A549 (cell line): ENCODE measurements around the gene USP34.

Source experiments
- CEBPB ChIP-seq, 2 experiments: fragments of >200 bp in 1 of 2; sonication (Bioruptor Twin) in 1 of 2; formaldehyde crosslinking in 1 of 2; IDR thresholded peaks; 2 replicates each; pipeline ENCODE4 v1.6.1; 2012 to 2016
- CTCF ChIP-seq: fragments of >200 bp; sonication (Bioruptor Twin); formaldehyde crosslinking; IDR thresholded peaks from 3 replicates; pipeline ENCODE4 v1.5.1; 2016
- EP300 ChIP-seq, 2 experiments: fragments of >200 bp; sonication (Bioruptor Twin); formaldehyde crosslinking; IDR thresholded peaks; 2 replicates in 1 of 2; 3 replicates in 1 of 2; pipeline ENCODE4 v1.6.1; 2016 to 2017
- JUN ChIP-seq, 2 experiments: fragments of >200 bp; sonication (Bioruptor Twin); formaldehyde crosslinking; IDR thresholded peaks; 2 replicates in 1 of 2; 3 replicates in 1 of 2; pipeline ENCODE4 v1.6.1; 2016 to 2017
- NPAS2 ChIP-seq: fragments of 250-450 bp; sonication (Bioruptor Pico); IDR thresholded peaks from 2 replicates; pipeline ENCODE4 v1.8.0; 2022; ENCODE audit warnings: mild to moderate bottlenecking, moderate library complexity, borderline replicate concordance
- POLR2A ChIP-seq: IDR thresholded peaks from 2 replicates; pipeline ENCODE4 v1.6.1; 2012; ENCODE audit warnings: mild to moderate bottlenecking, low read length
- RAD21 ChIP-seq, 2 experiments: fragments of >200 bp in 1 of 2; sonication (Bioruptor Twin) in 1 of 2; formaldehyde crosslinking in 1 of 2; IDR thresholded peaks in 1 of 2; conservative IDR thresholded peaks in 1 of 2; 2 replicates in 1 of 2; 3 replicates in 1 of 2; pipeline ENCODE4 v1.6.1; 2012 to 2018; ENCODE audit warnings: inconsistent platforms in 1 of 2
- REST ChIP-seq: fragments of 200-600 bp; sonication (generic); IDR thresholded peaks from 2 replicates; pipeline ENCODE4 v1.6.1; 2016; ENCODE audit warnings: antibody characterized with exemption, mild to moderate bottlenecking, moderate library complexity
- RFX5 ChIP-seq: fragments of 450-650 bp; IDR thresholded peaks from 2 replicates; pipeline ENCODE4 v1.7.1; 2014; ENCODE audit warnings: antibody characterized with exemption, mild to moderate bottlenecking, moderate library complexity
- SMC3 ChIP-seq: fragments of >200 bp; sonication (Bioruptor Twin); formaldehyde crosslinking; IDR thresholded peaks from 3 replicates; pipeline ENCODE4 v1.6.1; 2018; ENCODE audit warnings: inconsistent platforms

- TF ChIP-seq CTCF: no peak
- TF ChIP-seq JUN (IDR thresholded peaks at IDR 0.05): no peak
- no peak for TF ChIP-seq RFX5
- no peak for TF ChIP-seq EP300 (IDR thresholded peaks at IDR 0.05)
- no peak for TF ChIP-seq RAD21 (conservative IDR thresholded peaks at IDR 0.05 in 1 of 2, IDR thresholded peaks at IDR 0.05 in 1 of 2)
- TF ChIP-seq SMC3: no peak
- no peak for TF ChIP-seq REST
- TF ChIP-seq NPAS2 (CRISPR knock-in tag): no peak
- TF ChIP-seq CEBPB (IDR thresholded peaks at IDR 0.05): no peak
- no peak for TF ChIP-seq POLR2A
Observed at GRCh38 chr2:61252031-61252430, 218.9 kb downstream of the USP34 start.
